BE2C (cell line): Measurements from ENCODE around the gene ZDHHC14.

Source experiments
- DNase-seq: peaks from one replicate; pipeline ENCODE4 v3.0.0-alpha.2; 2020
- H3K27me3 ChIP-seq: fragments of 250-450 bp; sonication (Bioruptor Pico); 2 replicates; pipeline ENCODE4 v1.5.1; 2020; ENCODE audit warnings: mild to moderate bottlenecking
- H3K36me3 ChIP-seq: fragments of 250-450 bp; sonication (Bioruptor Pico); 2 replicates; pipeline ENCODE4 v1.5.1; 2020; ENCODE audit warnings: mild to moderate bottlenecking
- H3K4me1 ChIP-seq: fragments of 250-450 bp; sonication (Bioruptor Pico); 2 replicates; pipeline ENCODE4 v1.5.1; 2020
- H3K4me3 ChIP-seq: 2 replicates; pipeline ENCODE4 v1.5.1; 2011; ENCODE audit warnings: low read depth, low read length
- H3K9me3 ChIP-seq: fragments of 250-450 bp; sonication (Bioruptor Pico); 2 replicates; pipeline ENCODE4 v1.5.1; 2020
- TF ChIP-seq, protein P1 (sequence below): IDR thresholded peaks from 2 replicates; pipeline ENCODE4 v1.5.1; 2012; ENCODE audit warnings: mild to moderate bottlenecking, low read depth, low read length

The ZDHHC14 gene

DNA sequence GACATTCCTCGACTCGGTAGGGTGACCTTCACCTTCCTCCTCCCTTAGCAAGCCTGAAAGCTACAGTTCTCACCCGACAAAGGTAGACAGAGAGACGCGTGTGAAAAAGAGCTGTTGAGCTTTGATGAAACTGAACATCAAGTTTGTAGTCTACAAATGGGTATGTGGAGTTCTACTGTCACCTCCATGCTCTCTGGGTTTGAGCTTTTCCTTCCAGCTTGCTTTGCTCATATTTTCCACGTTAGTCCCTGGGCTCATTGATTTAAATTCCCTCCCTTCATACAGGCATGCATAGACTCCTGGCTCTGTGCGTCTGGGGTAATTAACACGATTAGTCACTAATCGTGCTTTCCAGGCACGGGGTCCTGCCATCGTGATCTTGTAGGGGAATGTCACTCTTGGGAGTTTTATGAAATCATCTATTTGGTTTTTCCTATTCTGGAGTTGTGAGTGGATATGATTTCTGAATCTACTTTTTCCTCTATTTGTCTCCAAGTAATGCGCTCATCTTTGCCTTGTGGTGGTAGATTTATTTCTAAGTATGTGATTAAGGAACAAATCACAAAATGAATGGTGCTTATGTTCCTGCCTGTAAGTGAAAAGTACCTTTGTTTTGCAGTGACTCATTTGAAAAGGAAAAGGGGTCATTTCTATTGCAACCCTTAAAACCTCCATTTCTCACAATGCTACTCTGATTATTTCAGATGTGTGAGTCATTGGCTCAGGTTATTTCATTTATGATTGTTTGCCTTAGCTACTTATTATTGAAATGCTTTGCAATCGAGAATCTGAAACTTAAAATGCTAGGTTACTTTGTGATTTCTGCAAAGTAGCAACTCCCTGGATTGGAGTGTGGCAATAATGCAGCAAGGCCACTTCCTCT is 154.6 kb downstream of the ZDHHC14 start:
- no peak for DNase-seq
- H3K36me3 ChIP-seq = no peaks in the 10 kb centered on the region
- no peak overlapping the region for H3K4me3 ChIP-seq
- no peaks in the 10 kb centered on the region for H3K9me3 ChIP-seq
- no peaks in the 10 kb centered on the region for H3K27me3 ChIP-seq
- H3K4me1 ChIP-seq = peaks cover 10% of the 10 kb centered on the region
- TF ChIP-seq, protein P1, sequence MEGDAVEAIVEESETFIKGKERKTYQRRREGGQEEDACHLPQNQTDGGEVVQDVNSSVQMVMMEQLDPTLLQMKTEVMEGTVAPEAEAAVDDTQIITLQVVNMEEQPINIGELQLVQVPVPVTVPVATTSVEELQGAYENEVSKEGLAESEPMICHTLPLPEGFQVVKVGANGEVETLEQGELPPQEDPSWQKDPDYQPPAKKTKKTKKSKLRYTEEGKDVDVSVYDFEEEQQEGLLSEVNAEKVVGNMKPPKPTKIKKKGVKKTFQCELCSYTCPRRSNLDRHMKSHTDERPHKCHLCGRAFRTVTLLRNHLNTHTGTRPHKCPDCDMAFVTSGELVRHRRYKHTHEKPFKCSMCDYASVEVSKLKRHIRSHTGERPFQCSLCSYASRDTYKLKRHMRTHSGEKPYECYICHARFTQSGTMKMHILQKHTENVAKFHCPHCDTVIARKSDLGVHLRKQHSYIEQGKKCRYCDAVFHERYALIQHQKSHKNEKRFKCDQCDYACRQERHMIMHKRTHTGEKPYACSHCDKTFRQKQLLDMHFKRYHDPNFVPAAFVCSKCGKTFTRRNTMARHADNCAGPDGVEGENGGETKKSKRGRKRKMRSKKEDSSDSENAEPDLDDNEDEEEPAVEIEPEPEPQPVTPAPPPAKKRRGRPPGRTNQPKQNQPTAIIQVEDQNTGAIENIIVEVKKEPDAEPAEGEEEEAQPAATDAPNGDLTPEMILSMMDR = no peak

DNA sequence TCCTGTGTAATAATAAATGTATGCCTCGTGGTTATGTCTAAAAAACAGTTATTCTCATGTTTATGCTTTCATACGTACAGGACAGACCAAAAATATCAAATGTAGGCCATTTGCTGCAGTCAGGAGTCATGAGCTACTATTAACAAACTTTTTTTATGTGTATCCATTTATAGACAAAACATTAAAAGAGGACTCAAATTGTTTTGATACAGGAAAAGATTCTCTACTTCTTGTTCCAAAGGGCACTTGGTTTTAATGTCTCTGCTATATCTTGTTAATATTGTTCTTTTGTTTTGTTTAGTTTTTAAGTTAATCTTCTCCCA is 155.2 kb downstream of the ZDHHC14 start:
- no peak for DNase-seq
- TF ChIP-seq, protein P1 = no peak
- Histone ChIP-seq H3K9me3 (no peaks in the 10 kb centered on the region), H3K4me1 (peaks cover 10% of the 10 kb centered on the region), H3K36me3 (no peaks in the 10 kb centered on the region), H3K27me3 (no peaks in the 10 kb centered on the region), H3K4me3 (no peak overlapping the region)

DNA sequence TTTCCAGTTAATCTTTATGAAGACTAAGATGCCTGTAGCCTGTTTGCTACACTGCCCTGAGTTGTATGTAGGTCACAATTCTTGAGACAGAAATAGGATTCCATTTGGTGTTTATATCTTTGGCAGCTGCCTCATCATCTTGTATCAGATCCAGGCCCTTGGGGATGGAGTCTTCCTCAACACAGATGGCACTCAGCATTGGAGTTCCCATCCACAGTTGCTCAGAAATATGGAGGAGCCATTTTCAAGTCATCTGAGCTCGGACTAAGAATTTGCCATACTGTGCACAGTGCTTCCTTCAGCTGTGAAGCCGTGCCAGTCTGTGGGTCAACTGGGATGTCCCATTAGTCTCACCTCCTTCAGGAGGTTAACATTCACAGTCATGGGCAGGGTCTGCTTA is 156.6 kb downstream of the ZDHHC14 start:
- TF ChIP-seq, protein P1 = no peak
- peaks cover 10% of the 10 kb centered on the region for H3K4me1 ChIP-seq
- H3K36me3 ChIP-seq = no peaks in the 10 kb centered on the region
- no peak for DNase-seq
- H3K27me3 ChIP-seq = no peaks in the 10 kb centered on the region
- H3K4me3 ChIP-seq = no peak overlapping the region
- no peaks in the 10 kb centered on the region for H3K9me3 ChIP-seq

DNA sequence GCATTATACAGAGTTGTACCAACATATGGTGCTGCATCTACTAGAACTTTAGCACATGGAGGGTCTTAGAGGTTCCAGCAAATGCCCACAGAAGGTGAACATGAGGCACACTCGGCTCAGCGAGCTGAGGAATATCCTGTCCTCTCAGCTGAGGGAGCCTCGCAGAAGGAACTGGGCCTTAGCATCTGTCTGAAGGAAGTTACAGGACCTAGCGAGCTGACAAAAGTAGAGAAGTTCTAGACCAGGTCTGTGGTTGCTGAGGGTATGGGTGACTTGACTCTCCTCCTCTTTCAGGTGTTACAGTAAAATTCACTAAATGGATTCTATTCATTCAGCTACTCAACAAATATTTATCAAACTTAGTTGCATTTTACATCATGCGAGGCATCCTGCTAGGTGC is 157.2 kb downstream of the ZDHHC14 start:
- DNase-seq = no peak
- TF ChIP-seq, protein P1 = no peak
- no peak overlapping the region for H3K4me3 ChIP-seq
- H3K36me3 ChIP-seq = no peaks in the 10 kb centered on the region
- no peaks in the 10 kb centered on the region for H3K9me3 ChIP-seq
- H3K27me3 ChIP-seq = no peaks in the 10 kb centered on the region
- H3K4me1 ChIP-seq = peaks cover 9% of the 10 kb centered on the region

DNA sequence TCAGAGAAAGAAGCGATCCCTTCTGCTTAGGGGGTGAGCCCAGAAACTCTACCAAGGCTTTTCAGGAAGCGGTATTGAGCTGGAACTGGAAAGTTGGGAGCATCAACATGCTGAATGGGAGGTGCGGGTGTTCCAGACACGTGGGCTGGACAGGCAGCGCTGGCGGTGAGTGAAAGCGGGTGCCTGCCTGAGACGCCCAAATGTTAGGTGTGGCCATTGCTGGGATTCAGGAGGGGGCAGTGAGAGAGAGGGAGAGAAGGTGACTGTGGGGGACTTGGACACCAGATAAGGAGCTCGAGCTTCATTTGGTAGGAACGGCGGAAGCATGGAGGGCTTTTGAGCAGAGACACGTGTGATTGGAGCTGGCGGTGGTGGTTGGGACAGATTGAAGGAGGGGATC is 157.7 kb downstream of the ZDHHC14 start:
- Histone ChIP-seq H3K36me3 (no peaks in the 10 kb centered on the region), H3K27me3 (no peaks in the 10 kb centered on the region), H3K4me1 (peaks cover 7% of the 10 kb centered on the region; the same call in 1 of the 2 replicates), H3K9me3 (no peaks in the 10 kb centered on the region), H3K4me3 (no peak overlapping the region)
- TF ChIP-seq, protein P1 = no peak
- no peak for DNase-seq

DNA sequence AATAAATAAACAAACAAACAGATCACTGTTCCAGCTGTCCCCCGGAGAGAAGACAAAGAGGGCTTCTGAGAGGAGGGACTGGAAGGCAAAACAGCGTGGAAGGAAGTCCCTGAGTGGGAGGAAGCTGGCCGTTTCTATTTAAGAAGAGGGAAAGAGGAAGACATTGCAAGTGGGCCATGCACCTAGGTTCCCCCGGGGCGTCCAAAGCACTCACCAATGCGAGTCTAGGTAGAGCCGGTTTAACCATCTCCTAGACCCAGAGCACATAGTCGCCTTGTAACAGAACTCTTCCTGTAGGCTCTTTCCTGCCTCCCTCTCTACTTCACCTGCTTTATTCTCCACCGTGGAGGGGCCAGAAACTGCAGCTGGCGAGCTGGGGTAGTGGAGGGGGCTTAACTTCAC is 158.4 kb downstream of the ZDHHC14 start:
- TF ChIP-seq, protein P1 = no peak
- Histone ChIP-seq H3K36me3 (no peaks in the 10 kb centered on the region), H3K27me3 (no peaks in the 10 kb centered on the region), H3K9me3 (no peaks in the 10 kb centered on the region), H3K4me3 (no peak overlapping the region), H3K4me1 (peaks cover 7% of the 10 kb centered on the region; the same call in 1 of the 2 replicates)
- DNase-seq = no peak
